HepG2 (cell line): Measurements from ENCODE around the gene RFX6. TPM values are rescaled to one million over a fixed set of nuclear protein-coding genes. Genes with fewer than 3 reads are reported as not detected.

Source experiments
- ATAC-seq: fragments of 200-7000 bp; cut with Tn5 transposase; 3 replicates; pipeline ENCODE4 v1.9.1; 2020; ENCODE audit warnings: mild to moderate bottlenecking, moderate library complexity
- BruUV-seq: library from RNA; stranded (reverse); fragments of 400-500 nt; replicated peaks from 2 replicates; lab custom pipeline; 2021; lab: Mats Ljungman, UMichigan
- CTCF ChIA-PET: fragments of 300-600 bp; formaldehyde crosslinking; extraction: SDS; loops from one replicate; lab custom pipeline; 2021; ENCODE audit warnings: low total read pairs, inconsistent platforms, low intra/inter-chr PET ratio; lab: Yijun Ruan, JAX
- POLR2A ChIA-PET: fragments of 350-600 bp; sonication (Branson Sonifier 250); formaldehyde crosslinking; loops from one replicate; lab custom pipeline; 2020; ENCODE audit warnings: antibody characterized with exemption, inconsistent platforms; lab: Yijun Ruan, JAX
- DNase-seq: peaks from one replicate; pipeline ENCODE4 v3.0.0-alpha.2; 2015; ENCODE audit warnings: low spot score
- FAIRE-seq: peaks from 3 replicates; lab custom pipeline; 2011; peaks lifted over from hg19 to GRCh38; lab: Jason Lieb, UNC
- H2AFZ ChIP-seq: one replicate; pipeline ENCODE4 v1.6.1; 2011; ENCODE audit warnings: low read length, inconsistent platforms
- H3K27ac ChIP-seq: fragments of 300-600 bp; 3 replicates; pipeline ENCODE4 v1.8.0; 2011; ENCODE audit warnings: mixed run types, mild to moderate bottlenecking, mixed read lengths, low read length, inconsistent platforms; ENCODE audit not compliant: insufficient read depth; ENCODE audit errors: extremely low read length
- H3K27me3 ChIP-seq, 2 experiments: fragments of 200-600 bp in 1 of 2; 2 replicates in 1 of 2; 3 replicates in 1 of 2; pipeline versions ENCODE4 v1.6.0 to v1.8.0; 2011; ENCODE audit warnings: low read length in 2 of 2, mild to moderate bottlenecking in 2 of 2, moderate library complexity in 2 of 2, inconsistent platforms in 1 of 2; ENCODE audit not compliant: insufficient read depth in 2 of 2, control insufficient read depth in 1 of 2
- H3K36me3 ChIP-seq, 2 experiments: fragments of 200-600 bp in 1 of 2; replicated peaks in 1 of 2; 2 replicates in 1 of 2; 3 replicates in 1 of 2; pipeline versions ENCODE4 v1.5.1 to v1.8.0; 2011; ENCODE audit warnings: low read length in 2 of 2, inconsistent platforms in 1 of 2; ENCODE audit not compliant: insufficient read depth in 2 of 2, control insufficient read depth in 1 of 2
- H3K4me1 ChIP-seq: 2 replicates; pipeline ENCODE4 v1.5.1; 2012; ENCODE audit warnings: low read length, inconsistent platforms; ENCODE audit not compliant: insufficient read depth
- H3K4me2 ChIP-seq: 2 replicates; pipeline ENCODE4 v1.6.0; 2011; ENCODE audit warnings: low read depth, low read length, inconsistent platforms
- H3K4me3 ChIP-seq, 3 experiments: fragments of 200-600 bp in 1 of 3; sonication (generic), shearing (Covaris generic) in 1 of 3; replicated peaks in 1 of 3; 2 replicates each; pipeline ENCODE4 v1.5.1; 2011 to 2016; ENCODE audit warnings: low read length in 3 of 3, inconsistent platforms in 2 of 3, low read depth in 2 of 3, mild to moderate bottlenecking in 2 of 3, control low read depth in 1 of 3, mixed read lengths in 1 of 3; ENCODE audit not compliant: insufficient read depth in 1 of 3
- H3K79me2 ChIP-seq: one replicate; pipeline ENCODE4 v1.6.1; 2011; ENCODE audit warnings: low read length, inconsistent platforms; ENCODE audit not compliant: insufficient read depth
- H3K9ac ChIP-seq: 2 replicates; pipeline ENCODE4 v1.6.0; 2011; ENCODE audit warnings: mild to moderate bottlenecking, low read depth, low read length, inconsistent platforms; ENCODE audit not compliant: insufficient read depth
- H3K9me3 ChIP-seq: 2 replicates; pipeline ENCODE4 v1.5.1; 2012; ENCODE audit warnings: mild to moderate bottlenecking, low read length
- H4K20me1 ChIP-seq: 2 replicates; pipeline ENCODE4 v1.6.0; 2011; ENCODE audit warnings: inconsistent platforms, mild to moderate bottlenecking, low read length, moderate library complexity; ENCODE audit not compliant: insufficient read depth
- ATF3 ChIP-seq: sonication (generic); formaldehyde crosslinking; IDR thresholded peaks from 2 replicates; pipeline ENCODE4 v1.4.0; 2020; ENCODE audit warnings: missing genetic modification reagents
- CBX5 ChIP-seq: sonication (generic); formaldehyde crosslinking; IDR thresholded peaks from 2 replicates; pipeline ENCODE4 v1.4.0; 2020; ENCODE audit warnings: missing genetic modification reagents, borderline replicate concordance
- CEBPZ ChIP-seq: IDR thresholded peaks from 2 replicates; pipeline ENCODE4 v1.6.1; 2012; ENCODE audit warnings: low read length, improper control_type of control experiment
- ELK4 ChIP-seq: sonication (generic); formaldehyde crosslinking; IDR thresholded peaks from 2 replicates; pipeline ENCODE4 v1.9.0; 2021; ENCODE audit warnings: missing genetic modification reagents, borderline replicate concordance
- MIXL1 ChIP-seq: IDR thresholded peaks from 2 replicates; pipeline ENCODE4 v1.6.1; 2016
- U2AF1 ChIP-seq: fragments of 200-400 bp; formaldehyde crosslinking; optimal IDR thresholded peaks from 2 replicates; pipeline ENCODE3; 2017; ENCODE audit warnings: mild to moderate bottlenecking, low read depth, low read length
- ZBTB1 ChIP-seq: sonication (generic); formaldehyde crosslinking; IDR thresholded peaks from 2 replicates; pipeline ENCODE4 v1.4.0; 2020; ENCODE audit warnings: missing genetic modification reagents, borderline replicate concordance
- ZNF441 ChIP-seq: sonication (generic); formaldehyde crosslinking; IDR thresholded peaks from 2 replicates; pipeline ENCODE4 v1.7.0; 2021; ENCODE audit warnings: missing genetic modification reagents, borderline replicate concordance
- ZNF7 ChIP-seq: IDR thresholded peaks from 2 replicates; pipeline ENCODE4 v1.6.1; 2016; ENCODE audit warnings: missing biosample characterization, missing genetic modification reagents
- ZNF775 ChIP-seq: sonication (generic); formaldehyde crosslinking; IDR thresholded peaks from 2 replicates; pipeline ENCODE4 v1.4.0; 2020; ENCODE audit warnings: missing genetic modification reagents, mild to moderate bottlenecking, moderate library complexity, borderline replicate concordance
- ZNF782 ChIP-seq: sonication (generic); formaldehyde crosslinking; IDR thresholded peaks from 2 replicates; pipeline ENCODE4 v1.4.0; 2020; ENCODE audit warnings: missing genetic modification reagents, mild to moderate bottlenecking, borderline replicate concordance
- ZSCAN29 ChIP-seq: sonication (generic); formaldehyde crosslinking; conservative IDR thresholded peaks from 2 replicates; pipeline ENCODE4 v1.4.0; 2020; ENCODE audit warnings: mild to moderate bottlenecking, missing genetic modification reagents
- WGBS: methylation state at CpG from one replicate; pipeline ENCODE4 v1.1.6; 2017; ENCODE audit warnings: low lambda C conversion rate; 5-methylcytosine and 5-hydroxymethylcytosine counted together
- in situ Hi-C: cut with HindIII; loops from 2 replicates; pipeline ENCODE4 v1.10.0; 2017; ENCODE audit warnings: low pct_unique_long_range_greater_than_20kb; ENCODE audit not compliant: extremely low pct_ligation_motif_present
- intact Hi-C: fragments of 100-400 bp; cut with micrococcal nuclease; formaldehyde crosslinking; loops from one replicate; pipeline ENCODE4 v1.10.0; 2022; ENCODE audit not compliant: unreplicated experiment
- polyA plus RNA-seq, 8 experiments: library from polyadenylated mRNA; depleted of rRNA in 3 of 8; stranded (reverse) in 7 of 8; unstranded in 1 of 8; fragments of >200 nt; fragmentation: Illumina TruSeq in 4 of 8; extraction: Trizol in 4 of 8; gene quantifications; 2 replicates each; pipeline versions ENCODE4 v1.2.1 to v1.2.3, GENCODE V29; 2011 to 2016; ENCODE audit warnings: low read depth in 4 of 8, missing spikeins in 1 of 8, mixed read lengths in 1 of 8; ENCODE audit not compliant: insufficient read depth in 1 of 8
- total RNA-seq, 5 experiments: library from RNA; depleted of rRNA; stranded (reverse); fragments of >200 nt; fragmentation: Illumina TruSeq; extraction: Trizol; gene quantifications; 2 replicates each; pipeline ENCODE4 v1.2.3, GENCODE V29; 2016; ENCODE audit warnings: low read depth in 1 of 5
- TF ChIP-seq, protein P1 (sequence below): sonication (generic); formaldehyde crosslinking; IDR thresholded peaks from 2 replicates; pipeline ENCODE4 v1.4.0; 2020; ENCODE audit warnings: missing genetic modification reagents
- TF ChIP-seq, protein P2 (sequence below): sonication (generic); formaldehyde crosslinking; IDR thresholded peaks from 2 replicates; pipeline ENCODE4 v1.8.1; 2022; ENCODE audit warnings: low read depth, mild to moderate bottlenecking, missing genetic modification reagents

The RFX6 gene
- total and polyA plus RNA-seq, 2 of the 13 experiments (the other 11 are each of a cell fraction or from before 2014, with no cell fraction given), result 0.04 TPM; not detected in 1

DNA sequence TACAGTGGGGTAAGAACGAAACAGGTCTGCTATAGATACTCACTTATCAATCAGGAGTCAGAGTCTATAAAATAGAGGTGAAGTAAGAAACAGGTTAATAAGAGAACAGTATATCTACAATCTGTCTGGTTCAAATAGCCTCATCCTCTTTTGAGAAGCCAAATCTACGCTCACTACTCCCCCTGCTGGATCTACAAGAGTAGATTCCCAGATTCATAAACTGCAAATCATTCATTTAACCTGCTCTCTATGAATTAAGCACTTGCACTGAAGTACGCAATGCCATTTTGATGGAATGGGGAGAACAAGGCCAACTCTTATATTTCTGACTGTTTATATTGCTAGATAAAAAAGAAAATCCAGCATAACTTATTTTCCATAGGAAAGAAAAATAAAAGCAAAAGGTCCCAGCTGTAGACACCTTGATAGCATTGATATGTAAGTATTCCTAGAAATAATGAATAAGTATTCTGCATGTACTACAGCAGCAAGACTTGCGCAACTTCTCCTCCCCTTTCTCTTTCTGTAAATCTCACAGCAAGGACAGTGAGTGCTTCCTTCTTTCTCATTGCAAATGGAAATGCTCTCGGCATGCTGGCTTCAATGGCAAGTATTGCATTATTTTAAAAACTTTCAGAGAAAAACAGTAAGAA is 92.3 kb downstream of the RFX6 start:
- no peak for FAIRE-seq
- in situ Hi-C loops, result loop anchor here (5.0 to 25.0 kb wide), 2 partner anchors 92 to 643 kb away; partner anchors contain the start of genes GOPC and RFX6
- Histone ChIP-seq H2AFZ (no peak overlapping the region), H3K79me2 (no peaks in the 10 kb centered on the region), H3K4me2 (no peak overlapping the region), H3K27me3 (no peaks in the 10 kb centered on the region), H3K4me3 (no peak overlapping the region), H4K20me1 (no peaks in the 10 kb centered on the region), H3K9ac (no peak overlapping the region), H3K4me1 (no peaks in the 10 kb centered on the region), H3K9me3 (no peaks in the 10 kb centered on the region), H3K27ac (no peak overlapping the region), H3K36me3 (no peaks in the 10 kb centered on the region)
- 25% methylated on average over 5 of the region's 5 CpGs for WGBS
- ChIA-PET POLR2A (no interaction called here), CTCF (interaction anchor here (1.1 to 2.0 kb wide), 3 partner anchors 88 to 190 kb away, joined by 3 to 19 read pairs (median 8); no protein-coding TSS in a partner anchor)
- DNase-seq, result peak; percentile 64
- ATAC-seq, result peak; percentile 89
- BruUV-seq, result no TSS peak
- intact Hi-C loops, result loop anchor here (1.0 to 2.0 kb wide), 3 partner anchors 29 to 190 kb away; no protein-coding TSS in a partner anchor
- TF ChIP-seq CEBPZ (0 out of 2 replicates have a peak, but pooled peaks have one; percentile 24), ATF3 (CRISPR knock-in tag) (no peak), ZNF782 (CRISPR knock-in tag) (no peak), MIXL1 (CRISPR knock-in tag) (0 out of 2 replicates have a peak, but pooled peaks have one; percentile 14), ELK4 (no peak), ZSCAN29 (CRISPR knock-in tag) (no peak), ZNF441 (CRISPR knock-in tag) (no peak), ZNF7 (CRISPR knock-in tag) (no peak), ZNF775 (CRISPR knock-in tag) (no peak), U2AF1 (no peak), ZBTB1 (CRISPR knock-in tag) (no peak), CBX5 (CRISPR knock-in tag) (no peak)
- TF ChIP-seq, protein P1, sequence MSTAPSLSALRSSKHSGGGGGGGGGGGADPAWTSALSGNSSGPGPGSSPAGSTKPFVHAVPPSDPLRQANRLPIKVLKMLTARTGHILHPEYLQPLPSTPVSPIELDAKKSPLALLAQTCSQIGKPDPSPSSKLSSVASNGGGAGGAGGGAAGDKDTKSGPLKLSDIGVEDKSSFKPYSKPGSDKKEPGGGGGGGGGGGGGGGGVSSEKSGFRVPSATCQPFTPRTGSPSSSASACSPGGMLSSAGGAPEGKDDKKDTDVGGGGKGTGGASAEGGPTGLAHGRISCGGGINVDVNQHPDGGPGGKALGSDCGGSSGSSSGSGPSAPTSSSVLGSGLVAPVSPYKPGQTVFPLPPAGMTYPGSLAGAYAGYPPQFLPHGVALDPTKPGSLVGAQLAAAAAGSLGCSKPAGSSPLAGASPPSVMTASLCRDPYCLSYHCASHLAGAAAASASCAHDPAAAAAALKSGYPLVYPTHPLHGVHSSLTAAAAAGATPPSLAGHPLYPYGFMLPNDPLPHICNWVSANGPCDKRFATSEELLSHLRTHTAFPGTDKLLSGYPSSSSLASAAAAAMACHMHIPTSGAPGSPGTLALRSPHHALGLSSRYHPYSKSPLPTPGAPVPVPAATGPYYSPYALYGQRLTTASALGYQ (CRISPR knock-in tag), result no peak
- TF ChIP-seq, protein P2, sequence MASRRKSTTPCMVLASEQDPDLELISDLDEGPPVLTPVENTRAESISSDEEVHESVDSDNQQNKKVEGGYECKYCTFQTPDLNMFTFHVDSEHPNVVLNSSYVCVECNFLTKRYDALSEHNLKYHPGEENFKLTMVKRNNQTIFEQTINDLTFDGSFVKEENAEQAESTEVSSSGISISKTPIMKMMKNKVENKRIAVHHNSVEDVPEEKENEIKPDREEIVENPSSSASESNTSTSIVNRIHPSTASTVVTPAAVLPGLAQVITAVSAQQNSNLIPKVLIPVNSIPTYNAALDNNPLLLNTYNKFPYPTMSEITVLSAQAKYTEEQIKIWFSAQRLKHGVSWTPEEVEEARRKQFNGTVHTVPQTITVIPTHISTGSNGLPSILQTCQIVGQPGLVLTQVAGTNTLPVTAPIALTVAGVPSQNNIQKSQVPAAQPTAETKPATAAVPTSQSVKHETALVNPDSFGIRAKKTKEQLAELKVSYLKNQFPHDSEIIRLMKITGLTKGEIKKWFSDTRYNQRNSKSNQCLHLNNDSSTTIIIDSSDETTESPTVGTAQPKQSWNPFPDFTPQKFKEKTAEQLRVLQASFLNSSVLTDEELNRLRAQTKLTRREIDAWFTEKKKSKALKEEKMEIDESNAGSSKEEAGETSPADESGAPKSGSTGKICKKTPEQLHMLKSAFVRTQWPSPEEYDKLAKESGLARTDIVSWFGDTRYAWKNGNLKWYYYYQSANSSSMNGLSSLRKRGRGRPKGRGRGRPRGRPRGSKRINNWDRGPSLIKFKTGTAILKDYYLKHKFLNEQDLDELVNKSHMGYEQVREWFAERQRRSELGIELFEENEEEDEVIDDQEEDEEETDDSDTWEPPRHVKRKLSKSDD (CRISPR knock-in tag), result no peak
